Fibroblast of villous mesenchyme (primary cell): ENCODE measurements around the gene IGFBP6. TPM values are rescaled to one million over a fixed set of nuclear protein-coding genes. Genes with fewer than 3 reads are reported as not detected.

ENCODE experiments used
- DNase-seq: peaks from one replicate; pipeline ENCODE4 v3.0.0-alpha.2; 2010; ENCODE audit warnings: low read depth
- H3K4me3 ChIP-seq: 2 replicates; pipeline ENCODE4 v1.5.1; 2011; ENCODE audit warnings: low read depth, mild to moderate bottlenecking, low read length
- CTCF ChIP-seq: IDR thresholded peaks from 2 replicates; pipeline ENCODE4 v1.5.1; 2012; ENCODE audit warnings: low read depth, mild to moderate bottlenecking, low read length; ENCODE audit not compliant: insufficient read depth
- total RNA-seq: library from RNA; depleted of rRNA; stranded (reverse); fragments of >200 nt; gene quantifications from 2 replicates; pipeline ENCODE4 v1.2.3, GENCODE V29; 2012

The IGFBP6 gene
- total RNA-seq, 1 donor, result 277 TPM

- DNase-seq, result peak; percentile 91
- peak; percentile 40 for TF ChIP-seq CTCF
- H3K4me3 ChIP-seq, result peak overlapping the region; percentile 89
These were observed 46.2 kb upstream of the IGFBP6 start for GRCh38 chr12:53051058-53051880.

GRCh38 chr12:53051881-53052412 lies 45.5 kb upstream of the IGFBP6 start:
- peak overlapping the region; percentile 89 for H3K4me3 ChIP-seq
- no peak for DNase-seq
- TF ChIP-seq CTCF, result no peak

- H3K4me3 ChIP-seq, result peak overlapping the region; percentile 89
- DNase-seq, result peak; percentile 86
- no peak for TF ChIP-seq CTCF
These were observed 44.8 kb upstream of the IGFBP6 start for GRCh38 chr12:53052419-53053217.

GRCh38 chr12:53053218-53054111 lies 44.0 kb upstream of the IGFBP6 start:
- H3K4me3 ChIP-seq, result peak overlapping the region; percentile 44
- DNase-seq, result no peak
- peak; percentile 76 for TF ChIP-seq CTCF

- peak overlapping the region; percentile 44 for H3K4me3 ChIP-seq
- peak; percentile 90 for DNase-seq
- no peak for TF ChIP-seq CTCF
These were observed 43.2 kb upstream of the IGFBP6 start for GRCh38 chr12:53054112-53054878.
